ENCODE measurements around the gene UBASH3B. TPM values are rescaled to one million over a fixed set of nuclear protein-coding genes. Genes with fewer than 3 reads are reported as not detected.

The UBASH3B gene
- total RNA-seq, 2 experiments from 2014 or later: 28.2 to 30.6 TPM

DNA sequence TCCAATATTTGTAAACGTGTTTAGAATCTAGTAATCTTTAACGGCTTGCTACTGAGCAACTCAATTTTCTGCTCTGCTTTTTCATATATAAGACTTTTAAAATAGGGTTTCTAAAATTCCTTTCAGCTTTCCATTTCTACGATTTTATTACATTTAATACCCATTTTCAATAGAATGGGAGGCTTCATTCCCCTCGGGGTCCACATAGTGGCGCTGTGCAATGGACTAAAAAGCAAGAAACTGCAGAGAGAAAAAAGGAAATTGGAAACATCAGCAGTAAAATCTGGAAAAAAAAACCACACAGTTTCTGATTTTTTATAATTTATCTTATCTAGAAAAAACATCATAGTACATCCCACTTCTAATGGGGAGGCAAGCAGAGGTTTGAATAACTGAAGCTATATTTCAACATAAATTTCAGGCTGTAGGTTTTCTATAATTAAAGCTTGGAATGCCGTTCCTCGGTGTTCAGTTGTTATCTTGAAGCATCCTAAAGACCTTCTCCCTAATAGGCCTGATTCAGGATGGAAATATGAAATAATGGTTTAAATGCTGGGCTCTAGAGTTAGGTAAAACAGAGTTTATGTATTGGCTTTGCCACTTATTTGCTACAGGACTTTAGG is 208.3 kb downstream of the UBASH3B start:
- Mint-ChIP-seq H3K9me3 (no peaks in the 10 kb centered on the region), H3K4me3 (no peak overlapping the region), H3K36me3 (peaks cover 15% of the 10 kb centered on the region), H3K4me1 (peaks cover 20% of the 10 kb centered on the region), H3K27ac (no peak overlapping the region), H3K27me3 (no peaks in the 10 kb centered on the region)
- DNase-seq: no peak

Other genes with a start within 250 kb of the UBASH3B start
- 10 to 100 TPM; 21.9 to 22.3 TPM for gene CRTAM, start 182.8 kb downstream of the UBASH3B start, total RNA-seq
- gene JHY, start 227.0 kb downstream of the UBASH3B start, total RNA-seq: 1 to 10 TPM; 3.1 to 3.2 TPM